ENCODE results near the gene ARHGAP26. TPM values are rescaled to one million over a fixed set of nuclear protein-coding genes. Genes with fewer than 3 reads are reported as not detected.

Gene ARHGAP26
- total RNA-seq, 1 donor from 2014 or later = 20.1 TPM

GRCh38 chr5:142845954-142846398 is 75.8 kb downstream of the ARHGAP26 start:
- Mint-ChIP-seq H3K27me3 (ENCODE audit: unreplicated experiment) (peaks cover 3% of the 10 kb centered on the region), H3K36me3 (ENCODE audit: unreplicated experiment) (no peaks in the 10 kb centered on the region), H3K9me3 (ENCODE audit: unreplicated experiment) (no peaks in the 10 kb centered on the region), H3K4me1 (ENCODE audit: low read depth, unreplicated experiment) (peaks cover 3% of the 10 kb centered on the region), H3K27ac (ENCODE audit: unreplicated experiment) (no peak overlapping the region), H3K4me3 (ENCODE audit: unreplicated experiment) (no peak overlapping the region)
- no peak for DNase-seq
- TF ChIP-seq, protein P1, sequence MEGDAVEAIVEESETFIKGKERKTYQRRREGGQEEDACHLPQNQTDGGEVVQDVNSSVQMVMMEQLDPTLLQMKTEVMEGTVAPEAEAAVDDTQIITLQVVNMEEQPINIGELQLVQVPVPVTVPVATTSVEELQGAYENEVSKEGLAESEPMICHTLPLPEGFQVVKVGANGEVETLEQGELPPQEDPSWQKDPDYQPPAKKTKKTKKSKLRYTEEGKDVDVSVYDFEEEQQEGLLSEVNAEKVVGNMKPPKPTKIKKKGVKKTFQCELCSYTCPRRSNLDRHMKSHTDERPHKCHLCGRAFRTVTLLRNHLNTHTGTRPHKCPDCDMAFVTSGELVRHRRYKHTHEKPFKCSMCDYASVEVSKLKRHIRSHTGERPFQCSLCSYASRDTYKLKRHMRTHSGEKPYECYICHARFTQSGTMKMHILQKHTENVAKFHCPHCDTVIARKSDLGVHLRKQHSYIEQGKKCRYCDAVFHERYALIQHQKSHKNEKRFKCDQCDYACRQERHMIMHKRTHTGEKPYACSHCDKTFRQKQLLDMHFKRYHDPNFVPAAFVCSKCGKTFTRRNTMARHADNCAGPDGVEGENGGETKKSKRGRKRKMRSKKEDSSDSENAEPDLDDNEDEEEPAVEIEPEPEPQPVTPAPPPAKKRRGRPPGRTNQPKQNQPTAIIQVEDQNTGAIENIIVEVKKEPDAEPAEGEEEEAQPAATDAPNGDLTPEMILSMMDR (IDR thresholded peaks at IDR 0.05; ENCODE audit: partially characterized antibody, unreplicated experiment) = no peak

GRCh38 chr5:142846406-142846805 is 76.2 kb downstream of the ARHGAP26 start:
- Mint-ChIP-seq H3K36me3 (ENCODE audit: unreplicated experiment) (no peaks in the 10 kb centered on the region), H3K27ac (ENCODE audit: unreplicated experiment) (no peak overlapping the region), H3K27me3 (ENCODE audit: unreplicated experiment) (peaks cover 3% of the 10 kb centered on the region), H3K9me3 (ENCODE audit: unreplicated experiment) (no peaks in the 10 kb centered on the region), H3K4me3 (ENCODE audit: unreplicated experiment) (no peak overlapping the region), H3K4me1 (ENCODE audit: low read depth, unreplicated experiment) (peaks cover 1% of the 10 kb centered on the region)
- TF ChIP-seq, protein P1 (IDR thresholded peaks at IDR 0.05; ENCODE audit: partially characterized antibody, unreplicated experiment) = no peak
- DNase-seq = no peak

GRCh38 chr5:142847898-142848790 is 78.0 kb downstream of the ARHGAP26 start:
- Mint-ChIP-seq H3K27me3 (ENCODE audit: unreplicated experiment) (peaks cover 3% of the 10 kb centered on the region), H3K27ac (ENCODE audit: unreplicated experiment) (no peak overlapping the region), H3K4me3 (ENCODE audit: unreplicated experiment) (no peak overlapping the region), H3K9me3 (ENCODE audit: unreplicated experiment) (no peaks in the 10 kb centered on the region), H3K36me3 (ENCODE audit: unreplicated experiment) (no peaks in the 10 kb centered on the region), H3K4me1 (ENCODE audit: low read depth, unreplicated experiment) (peaks cover 1% of the 10 kb centered on the region)
- TF ChIP-seq, protein P1 (IDR thresholded peaks at IDR 0.05; ENCODE audit: partially characterized antibody, unreplicated experiment) = no peak
- no peak for DNase-seq

DNA sequence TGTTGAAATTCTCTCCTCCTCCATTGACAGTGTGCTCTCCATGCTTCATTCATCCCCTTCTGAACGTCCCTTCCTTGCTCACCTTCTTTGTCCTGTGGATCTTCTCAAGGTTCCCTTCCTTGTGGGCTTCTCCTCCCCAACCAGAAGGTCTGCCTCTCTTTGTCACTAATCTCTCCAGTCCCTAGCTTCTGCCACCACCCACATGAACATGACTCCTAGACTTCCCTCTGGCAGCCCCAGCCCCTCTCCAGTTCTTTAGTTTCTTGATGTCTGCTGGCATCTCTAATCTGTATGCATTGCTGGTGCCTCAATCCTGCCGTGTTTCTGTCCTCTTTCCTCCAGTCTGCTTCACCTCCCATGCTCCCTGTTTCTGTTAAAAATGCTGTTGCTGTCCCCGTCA is 79.3 kb downstream of the ARHGAP26 start:
- peak overlapping the region; percentile 37 for H3K4me3 Mint-ChIP-seq (ENCODE audit: unreplicated experiment)
- H3K4me1 Mint-ChIP-seq (ENCODE audit: low read depth, unreplicated experiment) = peaks cover 1% of the 10 kb centered on the region
- H3K9me3 Mint-ChIP-seq (ENCODE audit: unreplicated experiment) = no peaks in the 10 kb centered on the region
- H3K27me3 Mint-ChIP-seq (ENCODE audit: unreplicated experiment) = peaks cover 3% of the 10 kb centered on the region
- no peaks in the 10 kb centered on the region for H3K36me3 Mint-ChIP-seq (ENCODE audit: unreplicated experiment)
- TF ChIP-seq, protein P1 (IDR thresholded peaks at IDR 0.05; ENCODE audit: partially characterized antibody, unreplicated experiment) = no peak
- no peak for DNase-seq
- no peak overlapping the region for H3K27ac Mint-ChIP-seq (ENCODE audit: unreplicated experiment)

- peaks cover 3% of the 10 kb centered on the region for H3K27me3 Mint-ChIP-seq (ENCODE audit: unreplicated experiment)
- no peaks in the 10 kb centered on the region for H3K36me3 Mint-ChIP-seq (ENCODE audit: unreplicated experiment)
- H3K4me3 Mint-ChIP-seq (ENCODE audit: unreplicated experiment) = no peak overlapping the region
- TF ChIP-seq, protein P1 (IDR thresholded peaks at IDR 0.05; ENCODE audit: partially characterized antibody, unreplicated experiment) = no peak
- no peaks in the 10 kb centered on the region for H3K9me3 Mint-ChIP-seq (ENCODE audit: unreplicated experiment)
- no peak for DNase-seq
- no peak overlapping the region for H3K27ac Mint-ChIP-seq (ENCODE audit: unreplicated experiment)
- H3K4me1 Mint-ChIP-seq (ENCODE audit: low read depth, unreplicated experiment) = peaks cover 3% of the 10 kb centered on the region
Measured at GRCh38 chr5:142849880-142850279, 79.7 kb downstream of the ARHGAP26 start.

Measured in glutamatergic neuron (in vitro differentiated cells).